LNCaP clone FGC (cell line): ENCODE measurements around the gene SEC24B.
"Not testable (repeated sequence)": the region's sequence is repeated elsewhere in the genome, so short reads cannot be mapped to it uniquely, and the experiment has no call there.

Experiments used
- DNase-seq: peaks from one replicate; pipeline ENCODE4 v3.0.0-alpha.2; 2011; ENCODE audit warnings: low read depth
- H3K4me3 ChIP-seq: 2 replicates; pipeline ENCODE4 v1.5.1; 2011; ENCODE audit warnings: mild to moderate bottlenecking, low read depth, low read length, control low read depth
- TF ChIP-seq, protein P1 (sequence below): IDR thresholded peaks from 2 replicates; pipeline ENCODE4 v1.5.1; 2012; ENCODE audit warnings: mild to moderate bottlenecking; ENCODE audit not compliant: control insufficient read depth, insufficient read depth; ENCODE audit errors: extremely low read depth

Gene SEC24B

DNA sequence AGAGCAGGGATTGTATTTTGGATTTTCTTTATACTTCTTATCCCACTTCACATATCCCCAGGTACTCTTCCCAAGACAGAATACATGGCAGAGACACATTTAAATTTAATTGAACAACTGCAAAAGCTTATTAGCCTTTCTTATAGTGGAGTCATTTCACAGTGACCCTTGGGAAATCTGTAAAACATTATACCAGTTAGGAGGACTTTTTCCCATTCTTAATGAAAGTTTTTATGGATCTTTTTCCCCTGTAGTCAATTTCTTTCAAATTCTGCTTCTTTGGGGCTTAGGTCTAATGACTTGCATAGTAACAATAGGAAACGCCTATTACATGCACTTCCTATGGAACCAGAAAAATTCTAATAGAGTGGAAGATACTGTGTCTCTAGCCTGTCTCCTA lies 111.8 kb downstream of the SEC24B start:
- DNase-seq: no peak
- TF ChIP-seq, protein P1, sequence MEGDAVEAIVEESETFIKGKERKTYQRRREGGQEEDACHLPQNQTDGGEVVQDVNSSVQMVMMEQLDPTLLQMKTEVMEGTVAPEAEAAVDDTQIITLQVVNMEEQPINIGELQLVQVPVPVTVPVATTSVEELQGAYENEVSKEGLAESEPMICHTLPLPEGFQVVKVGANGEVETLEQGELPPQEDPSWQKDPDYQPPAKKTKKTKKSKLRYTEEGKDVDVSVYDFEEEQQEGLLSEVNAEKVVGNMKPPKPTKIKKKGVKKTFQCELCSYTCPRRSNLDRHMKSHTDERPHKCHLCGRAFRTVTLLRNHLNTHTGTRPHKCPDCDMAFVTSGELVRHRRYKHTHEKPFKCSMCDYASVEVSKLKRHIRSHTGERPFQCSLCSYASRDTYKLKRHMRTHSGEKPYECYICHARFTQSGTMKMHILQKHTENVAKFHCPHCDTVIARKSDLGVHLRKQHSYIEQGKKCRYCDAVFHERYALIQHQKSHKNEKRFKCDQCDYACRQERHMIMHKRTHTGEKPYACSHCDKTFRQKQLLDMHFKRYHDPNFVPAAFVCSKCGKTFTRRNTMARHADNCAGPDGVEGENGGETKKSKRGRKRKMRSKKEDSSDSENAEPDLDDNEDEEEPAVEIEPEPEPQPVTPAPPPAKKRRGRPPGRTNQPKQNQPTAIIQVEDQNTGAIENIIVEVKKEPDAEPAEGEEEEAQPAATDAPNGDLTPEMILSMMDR: no peak
- H3K4me3 ChIP-seq: no peak overlapping the region

DNA sequence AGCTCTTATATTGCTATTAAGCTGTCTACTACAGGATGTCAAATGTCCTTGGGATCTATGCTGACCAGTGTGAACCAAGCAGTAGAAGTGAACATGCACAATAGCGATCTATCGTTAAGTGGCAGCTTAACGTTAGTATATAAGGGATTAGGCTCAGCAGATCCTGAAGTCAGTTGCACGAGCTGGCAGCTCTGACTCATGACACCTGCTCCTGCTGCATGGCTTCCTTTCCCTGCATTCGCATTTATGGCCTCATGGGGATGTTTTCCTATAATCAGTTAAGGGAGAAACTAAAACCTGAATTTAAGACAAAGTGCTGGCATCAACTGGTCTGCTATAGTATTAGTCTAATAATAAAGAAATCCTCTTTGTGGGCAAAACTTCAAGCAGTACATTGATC lies 113.8 kb downstream of the SEC24B start:
- DNase-seq: no peak
- no peak overlapping the region for H3K4me3 ChIP-seq
- TF ChIP-seq, protein P1: no peak

DNA sequence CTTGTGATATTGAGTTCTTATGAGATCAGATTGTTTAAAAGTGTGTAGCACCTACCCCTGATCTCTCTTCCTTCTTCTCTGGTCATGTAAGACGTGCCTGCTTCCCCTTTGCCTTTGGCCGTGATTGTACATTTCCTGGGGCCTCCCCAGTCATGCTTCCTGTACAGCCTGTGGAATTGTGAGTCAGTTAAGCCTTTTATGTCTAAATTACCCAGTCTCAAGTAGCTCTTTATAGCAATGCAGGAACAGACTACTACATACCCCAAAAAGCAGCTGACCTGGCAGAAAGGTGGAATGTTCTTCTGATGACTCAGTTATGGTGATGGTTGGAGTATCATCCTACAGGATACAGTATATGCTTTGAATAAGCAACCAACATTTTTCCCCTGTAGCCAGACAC lies 115.0 kb downstream of the SEC24B start:
- TF ChIP-seq, protein P1: no peak
- no peak overlapping the region for H3K4me3 ChIP-seq
- DNase-seq: no peak

DNA sequence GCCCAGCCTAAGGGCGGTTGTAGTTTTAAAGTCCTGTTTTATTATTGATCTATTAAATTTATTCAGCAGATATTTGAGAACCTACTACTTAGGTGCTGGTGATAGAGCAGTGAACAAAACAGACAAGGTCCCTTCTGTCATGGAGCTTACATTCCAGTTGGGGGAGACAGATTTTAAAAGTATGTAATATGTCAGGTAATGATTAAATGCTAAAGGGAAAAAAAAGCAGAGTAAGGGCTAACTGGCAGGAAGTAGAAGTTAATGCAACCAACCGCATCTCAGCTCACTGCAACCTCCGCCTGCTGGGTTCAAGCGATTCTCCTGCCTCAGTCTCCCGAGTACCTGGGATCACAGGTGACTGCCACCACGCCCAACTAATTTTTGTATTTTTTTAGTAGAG lies 118.6 kb downstream of the SEC24B start:
- DNase-seq: no peak
- TF ChIP-seq, protein P1: no peak
- no peak overlapping the region for H3K4me3 ChIP-seq

DNA sequence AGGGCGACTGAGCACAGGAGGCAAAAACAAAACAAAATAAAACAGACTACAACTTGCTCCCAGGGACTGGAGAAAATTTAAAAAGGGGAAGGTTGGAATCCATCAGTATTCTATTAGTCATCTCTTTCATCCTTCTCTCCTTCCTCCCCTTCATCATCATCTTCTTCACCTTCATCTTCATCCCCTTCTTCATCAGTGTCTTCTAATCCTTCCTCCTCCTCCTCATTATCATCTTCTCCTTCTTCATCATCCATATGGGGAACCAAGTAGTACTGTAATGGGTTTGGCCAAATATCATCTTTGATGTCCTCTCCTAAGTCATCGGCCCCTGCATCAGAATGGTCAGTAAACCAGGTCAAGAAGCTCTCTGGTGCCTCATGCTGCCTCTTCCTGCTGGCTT lies 119.5 kb downstream of the SEC24B start:
- TF ChIP-seq, protein P1: no peak
- no peak overlapping the region for H3K4me3 ChIP-seq
- no peak for DNase-seq

DNA sequence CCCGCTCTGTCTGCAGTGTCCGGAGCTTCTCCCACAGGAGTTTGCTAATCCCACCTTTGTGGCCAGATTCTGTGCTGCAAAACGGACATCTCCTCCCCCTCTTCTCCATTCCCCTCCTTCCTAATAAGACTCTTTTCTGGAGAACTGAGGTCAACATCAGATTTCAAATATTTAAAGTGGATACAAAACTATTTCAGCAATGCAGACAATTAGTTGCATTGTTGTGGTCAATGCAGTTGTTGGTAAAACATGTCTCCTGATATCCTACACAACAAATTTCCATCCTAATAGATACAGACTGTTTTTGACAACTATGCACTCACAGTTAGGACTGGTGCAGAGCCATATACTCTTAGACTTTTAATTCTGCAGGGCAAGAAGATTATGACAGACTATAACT lies 121.4 kb downstream of the SEC24B start:
- H3K4me3 ChIP-seq: no peak overlapping the region
- no peak for DNase-seq
- TF ChIP-seq, protein P1: no peak

DNA sequence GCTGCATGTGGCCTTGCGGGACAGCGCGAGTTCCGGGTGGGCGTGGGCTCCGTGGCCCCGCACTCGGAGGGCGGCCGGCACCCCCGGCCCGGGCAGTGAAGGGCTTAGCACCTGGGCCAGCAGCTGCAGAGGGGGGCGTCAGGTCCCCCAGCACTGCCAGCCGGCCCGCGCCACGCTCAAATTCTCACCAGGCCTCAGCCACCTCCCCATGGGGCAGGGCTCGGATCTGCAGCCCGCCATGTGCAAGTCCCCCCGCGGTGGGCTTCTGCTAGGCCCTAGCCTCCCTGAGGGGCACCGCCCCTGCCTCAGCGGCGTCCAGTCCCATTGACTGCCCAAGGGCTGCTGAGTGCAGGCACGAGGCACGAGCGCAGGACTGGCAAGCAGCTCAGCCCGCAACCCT lies 123.8 kb downstream of the SEC24B start:
- no peak overlapping the region for H3K4me3 ChIP-seq
- no peak for DNase-seq
- TF ChIP-seq, protein P1: no peak

DNA sequence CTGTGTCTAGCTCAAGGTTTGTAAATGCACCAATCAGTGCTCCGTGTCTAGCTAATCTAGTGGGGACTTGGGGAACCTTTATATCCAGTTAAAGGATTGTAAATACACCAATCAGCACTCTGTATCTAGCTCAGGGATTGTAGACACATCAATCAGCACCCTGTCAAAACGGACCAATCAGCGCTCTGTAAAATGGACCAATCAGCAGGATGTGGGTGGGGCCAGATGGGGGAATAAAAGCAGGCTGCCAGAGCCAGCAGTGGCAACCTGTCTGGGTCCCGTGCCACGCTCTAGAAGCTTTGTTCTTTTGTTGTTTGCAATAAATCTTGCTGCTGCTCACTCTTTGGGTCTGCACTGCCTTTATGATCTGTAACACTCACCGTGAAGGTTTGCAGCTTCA lies 124.5 kb downstream of the SEC24B start:
- not testable (repeated sequence) for H3K4me3 ChIP-seq, DNase-seq
